RWPE2 (cell line): Measurements from ENCODE around the gene NIPSNAP2.

Experiments
- ATAC-seq: fragments of 200-7000 bp; cut with Tn5 transposase; 3 replicates; pipeline ENCODE4 v1.9.1; 2021; ENCODE audit warnings: low read depth
- DNase-seq: peaks from one replicate; pipeline ENCODE4 v3.0.0-alpha.2; 2020; ENCODE audit warnings: low spot score
- H3K27ac ChIP-seq: fragments of 450-650 bp; 2 replicates; pipeline ENCODE4 v1.5.1; 2017; ENCODE audit warnings: mild to moderate bottlenecking; ENCODE audit not compliant: poor library complexity, severe bottlenecking
- H3K27me3 ChIP-seq: fragments of 250-450 bp; sonication (Bioruptor Pico); 2 replicates; pipeline ENCODE4 v1.5.1; 2021; ENCODE audit warnings: mild to moderate bottlenecking, moderate library complexity; ENCODE audit not compliant: insufficient read depth, poor library complexity, severe bottlenecking
- H3K36me3 ChIP-seq: fragments of 250-450 bp; sonication (Bioruptor Pico); 2 replicates; pipeline ENCODE4 v1.5.1; 2020; ENCODE audit warnings: low read depth, mild to moderate bottlenecking, moderate library complexity
- H3K4me1 ChIP-seq: fragments of 250-450 bp; sonication (Bioruptor Pico); 2 replicates; pipeline ENCODE4 v1.5.1; 2021; ENCODE audit warnings: mild to moderate bottlenecking, moderate library complexity; ENCODE audit not compliant: insufficient read depth, poor library complexity, severe bottlenecking
- H3K4me3 ChIP-seq: fragments of 250-450 bp; sonication (Bioruptor Pico); 2 replicates; pipeline ENCODE4 v1.5.1; 2021; ENCODE audit warnings: mild to moderate bottlenecking, moderate library complexity; ENCODE audit not compliant: severe bottlenecking
- H3K9me3 ChIP-seq: fragments of 250-450 bp; sonication (Bioruptor Pico); 2 replicates; pipeline ENCODE4 v1.5.1; 2021; ENCODE audit warnings: mild to moderate bottlenecking, moderate library complexity; ENCODE audit not compliant: severe bottlenecking
- CTCF ChIP-seq: fragments of 450-650 bp; IDR thresholded peaks from one replicate; pipeline ENCODE4 v1.5.1; 2017; ENCODE audit warnings: mild to moderate bottlenecking, moderate library complexity; ENCODE audit not compliant: poor library complexity, severe bottlenecking

NIPSNAP2 gene

GRCh38 chr7:55966851-55967250, 2.5 kb downstream of the NIPSNAP2 start:
- Histone ChIP-seq H3K9me3 (no peaks in the 10 kb centered on the region), H3K4me1 (peaks cover 23% of the 10 kb centered on the region), H3K27ac (peak overlapping the region; percentile 89), H3K36me3 (peaks cover 20% of the 10 kb centered on the region), H3K4me3 (no peak overlapping the region), H3K27me3 (no peaks in the 10 kb centered on the region)
- DNase-seq (no peak), ATAC-seq (no peak)
- no peak for TF ChIP-seq CTCF

DNA sequence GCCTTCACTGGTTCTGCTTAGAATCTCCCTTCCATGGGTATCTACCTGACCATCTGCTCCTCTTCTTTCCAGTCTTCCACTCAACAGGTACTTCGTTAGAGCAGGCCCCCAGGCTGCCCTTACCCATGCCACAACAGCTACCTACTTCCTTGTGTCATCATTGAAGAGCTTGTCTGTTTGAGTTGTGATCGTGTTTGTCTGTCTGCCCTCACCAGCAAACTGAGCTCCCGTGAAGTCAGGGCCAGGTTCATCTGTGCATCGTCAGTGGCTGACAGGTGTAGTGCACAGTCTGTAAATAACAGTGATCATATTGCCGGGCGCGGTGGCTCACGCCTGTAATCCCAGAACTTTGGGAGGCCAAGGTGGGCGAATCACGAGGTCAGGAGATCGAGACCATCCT, 5.0 kb downstream of the NIPSNAP2 start:
- Histone ChIP-seq H3K27me3 (no peaks in the 10 kb centered on the region), H3K4me3 (no peak overlapping the region), H3K9me3 (no peaks in the 10 kb centered on the region), H3K27ac (no peak overlapping the region), H3K36me3 (peaks cover 31% of the 10 kb centered on the region), H3K4me1 (peaks cover 9% of the 10 kb centered on the region)
- no peak for TF ChIP-seq CTCF
- DNase-seq (no peak), ATAC-seq (no peak)

DNA sequence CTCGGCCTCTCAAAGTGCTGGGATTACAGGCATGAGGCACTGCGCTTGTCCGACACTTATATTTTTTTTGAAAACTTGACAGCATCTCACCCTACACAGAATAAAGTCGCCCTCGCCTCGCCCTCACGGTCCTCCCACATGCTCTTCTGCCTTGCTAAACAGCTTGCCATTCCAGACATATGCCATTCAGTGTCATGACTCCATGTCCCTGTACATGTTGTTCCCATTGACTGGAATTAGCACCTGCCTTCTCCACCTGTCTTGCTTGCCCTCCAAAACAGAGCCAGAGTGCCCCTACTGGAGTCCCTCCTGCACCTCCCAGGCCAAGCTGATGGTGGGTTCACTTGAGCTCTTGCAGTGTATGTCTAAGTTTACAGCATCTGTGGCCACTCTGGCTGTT, 6.2 kb downstream of the NIPSNAP2 start:
- H3K27ac ChIP-seq = no peak overlapping the region
- H3K9me3 ChIP-seq = no peaks in the 10 kb centered on the region
- ATAC-seq = no peak
- peaks cover 31% of the 10 kb centered on the region for H3K36me3 ChIP-seq
- H3K4me1 ChIP-seq = peaks cover 6% of the 10 kb centered on the region
- no peak overlapping the region for H3K4me3 ChIP-seq
- H3K27me3 ChIP-seq = no peaks in the 10 kb centered on the region
- no peak for TF ChIP-seq CTCF
- no peak for DNase-seq

- ATAC-seq (no peak), DNase-seq (no peak)
- Histone ChIP-seq H3K4me1 (peaks cover 3% of the 10 kb centered on the region), H3K9me3 (no peaks in the 10 kb centered on the region), H3K4me3 (no peak overlapping the region), H3K36me3 (peaks cover 31% of the 10 kb centered on the region), H3K27me3 (no peaks in the 10 kb centered on the region), H3K27ac (no peak overlapping the region)
- no peak for TF ChIP-seq CTCF
Observed at GRCh38 chr7:55970978-55971377, 6.6 kb downstream of the NIPSNAP2 start.

DNA sequence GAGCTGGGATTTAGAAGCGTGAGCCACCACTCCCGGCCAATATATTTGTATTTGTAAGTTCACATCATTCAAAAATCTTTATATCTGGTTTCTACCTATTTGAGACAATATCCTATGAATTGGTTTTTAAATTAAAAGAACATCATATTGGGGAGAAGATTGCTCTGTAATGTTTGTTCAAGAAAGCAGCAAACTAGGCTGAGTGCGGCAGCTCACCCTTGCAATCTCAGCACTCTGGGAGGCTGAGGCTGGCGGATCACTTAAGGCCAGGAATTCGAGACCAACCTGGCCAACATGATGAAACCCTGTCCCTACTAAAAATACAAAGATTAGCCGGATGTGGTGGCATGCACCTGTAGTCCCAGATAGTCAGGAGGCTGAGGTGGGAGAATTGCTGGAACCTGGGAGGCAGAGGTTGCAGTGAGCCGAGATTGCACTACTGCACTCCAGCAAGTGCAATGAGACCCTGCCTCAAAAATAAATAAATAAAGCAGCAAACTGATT, 9.4 kb downstream of the NIPSNAP2 start:
- Histone ChIP-seq H3K36me3 (peaks cover 39% of the 10 kb centered on the region), H3K4me3 (no peak overlapping the region), H3K27me3 (no peaks in the 10 kb centered on the region), H3K27ac (no peak overlapping the region), H3K9me3 (no peaks in the 10 kb centered on the region), H3K4me1 (peaks cover 14% of the 10 kb centered on the region)
- ATAC-seq (no peak), DNase-seq (no peak)
- TF ChIP-seq CTCF = no peak
